DOHH2 (cell line): ENCODE measurements around the gene ETF1.

Experiments used
- EZH2phosphoT487 ChIP-seq: fragments of 200-600 bp; sonication (generic); IDR thresholded peaks from 2 replicates; pipeline ENCODE4 v1.6.1; 2017; ENCODE audit warnings: borderline replicate concordance, mild to moderate bottlenecking, antibody characterized with exemption, low read length, moderate library complexity, mixed read lengths
- TF ChIP-seq, protein P1 (sequence below): fragments of 200-600 bp; sonication (generic); IDR thresholded peaks from one replicate; pipeline ENCODE4 v1.5.1; 2014; ENCODE audit warnings: antibody characterized with exemption, mild to moderate bottlenecking, low read depth, low read length; ENCODE audit not compliant: poor library complexity, severe bottlenecking

GRCh38 chr5:138502521-138502920, 40.5 kb downstream of the ETF1 start:
- TF ChIP-seq, protein P1, sequence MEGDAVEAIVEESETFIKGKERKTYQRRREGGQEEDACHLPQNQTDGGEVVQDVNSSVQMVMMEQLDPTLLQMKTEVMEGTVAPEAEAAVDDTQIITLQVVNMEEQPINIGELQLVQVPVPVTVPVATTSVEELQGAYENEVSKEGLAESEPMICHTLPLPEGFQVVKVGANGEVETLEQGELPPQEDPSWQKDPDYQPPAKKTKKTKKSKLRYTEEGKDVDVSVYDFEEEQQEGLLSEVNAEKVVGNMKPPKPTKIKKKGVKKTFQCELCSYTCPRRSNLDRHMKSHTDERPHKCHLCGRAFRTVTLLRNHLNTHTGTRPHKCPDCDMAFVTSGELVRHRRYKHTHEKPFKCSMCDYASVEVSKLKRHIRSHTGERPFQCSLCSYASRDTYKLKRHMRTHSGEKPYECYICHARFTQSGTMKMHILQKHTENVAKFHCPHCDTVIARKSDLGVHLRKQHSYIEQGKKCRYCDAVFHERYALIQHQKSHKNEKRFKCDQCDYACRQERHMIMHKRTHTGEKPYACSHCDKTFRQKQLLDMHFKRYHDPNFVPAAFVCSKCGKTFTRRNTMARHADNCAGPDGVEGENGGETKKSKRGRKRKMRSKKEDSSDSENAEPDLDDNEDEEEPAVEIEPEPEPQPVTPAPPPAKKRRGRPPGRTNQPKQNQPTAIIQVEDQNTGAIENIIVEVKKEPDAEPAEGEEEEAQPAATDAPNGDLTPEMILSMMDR: no peak
- no peak for TF ChIP-seq EZH2phosphoT487
